ENCODE measurements around the gene CFAP46.

- TF ChIP-seq GATA3 (IDR thresholded peaks at IDR 0.05; ENCODE audit: low read depth, low read length) (no peak), GATA2 (IDR thresholded peaks at IDR 0.05; ENCODE audit: low read depth, low read length) (no peak)
Measured at GRCh38 chr10:132806561-132807003, 135.8 kb downstream of the CFAP46 start.

Data from SH-SY5Y (cell line).